NOMO-1 treated with DMSO at 0.1 percent for 48 hours (cell line): ENCODE results near the gene SSBP4.
"Not testable (repeated sequence)": the region's sequence is repeated elsewhere in the genome, so short reads cannot be mapped to it uniquely, and the experiment has no call there.

Experiments
- DNase-seq: peaks from one replicate; lab custom pipeline; 2025; ENCODE audit not compliant: unreplicated experiment; lab: John Stamatoyannopoulos, UW

SSBP4 gene

DNA sequence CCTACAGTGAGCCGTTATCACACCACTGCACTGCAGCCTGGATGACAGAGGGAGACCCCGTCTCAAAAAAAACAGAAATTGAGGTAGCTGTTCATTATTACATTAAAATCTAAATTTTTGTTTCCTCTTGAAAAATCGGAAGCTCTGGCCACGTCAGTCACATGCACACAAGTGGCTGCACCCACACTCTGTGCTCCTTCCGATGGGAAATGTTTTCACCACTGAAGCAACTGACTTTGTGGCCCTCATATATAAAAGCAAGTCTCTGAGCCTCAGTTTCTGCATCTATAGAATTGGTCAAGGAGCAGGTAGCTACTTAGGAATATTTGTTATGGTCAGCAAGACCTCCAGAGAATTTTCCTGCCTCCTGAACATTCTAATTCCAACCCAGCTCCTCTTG, 26.3 kb upstream of the SSBP4 start:
- no peak for DNase-seq

DNA sequence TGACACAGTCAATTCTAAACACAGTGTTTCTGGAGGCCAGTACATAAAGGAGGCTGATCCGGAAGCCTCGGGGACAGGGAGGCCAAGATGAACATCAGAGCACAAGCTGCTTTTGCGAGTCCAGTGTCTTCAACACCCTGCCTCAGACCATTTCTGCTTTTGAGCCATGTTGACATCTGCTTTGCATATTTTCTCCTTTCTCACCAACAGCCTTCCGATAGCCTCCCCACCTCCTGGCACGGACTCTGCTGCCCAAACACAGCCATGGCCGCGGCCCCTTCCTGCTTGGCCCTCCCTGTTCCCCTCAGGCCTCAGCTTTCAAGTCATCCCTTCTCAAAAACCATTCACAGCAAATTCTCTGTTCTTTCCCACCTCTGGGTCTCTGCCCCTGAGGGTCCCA, 25.4 kb upstream of the SSBP4 start:
- DNase-seq, result peak; percentile 56

DNA sequence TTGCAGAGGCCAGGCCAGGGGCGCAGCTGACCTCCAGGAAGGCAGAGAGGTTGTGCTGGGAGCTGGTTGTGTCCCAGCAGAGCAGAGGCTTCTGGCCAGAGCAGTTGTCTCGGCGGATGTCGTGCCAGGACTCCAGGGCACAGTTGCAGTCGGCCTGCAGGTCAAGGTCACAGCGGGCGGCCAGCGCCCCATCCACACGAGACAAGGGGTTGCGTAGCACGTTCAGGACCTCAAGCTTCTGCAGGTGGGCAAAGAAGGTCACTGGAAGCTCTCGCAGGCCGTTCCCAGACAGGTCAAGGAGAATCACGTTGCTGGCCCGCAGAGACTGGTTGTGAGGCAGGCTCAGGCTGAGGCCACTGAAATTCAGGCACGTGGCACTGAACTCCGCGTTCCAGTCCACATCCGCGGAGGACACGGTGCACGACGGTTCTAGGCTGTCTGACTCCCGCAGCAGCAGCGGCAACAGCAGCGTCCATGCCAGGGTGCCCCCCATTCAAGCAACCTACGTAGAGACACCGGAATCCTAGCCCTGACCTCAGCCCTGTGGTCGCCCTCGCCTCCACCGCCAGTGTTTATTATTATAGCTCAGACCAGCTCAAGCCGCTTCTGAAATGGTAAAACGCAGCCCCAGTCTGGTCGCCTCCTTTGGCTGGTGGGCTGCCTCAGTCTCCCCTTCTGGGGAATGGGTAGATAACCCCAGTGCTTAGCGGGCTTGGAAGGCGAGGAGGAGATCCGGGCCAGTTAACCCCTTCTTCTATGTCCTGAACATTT, 22.5 kb upstream of the SSBP4 start:
- DNase-seq, result peak; percentile 26

DNA sequence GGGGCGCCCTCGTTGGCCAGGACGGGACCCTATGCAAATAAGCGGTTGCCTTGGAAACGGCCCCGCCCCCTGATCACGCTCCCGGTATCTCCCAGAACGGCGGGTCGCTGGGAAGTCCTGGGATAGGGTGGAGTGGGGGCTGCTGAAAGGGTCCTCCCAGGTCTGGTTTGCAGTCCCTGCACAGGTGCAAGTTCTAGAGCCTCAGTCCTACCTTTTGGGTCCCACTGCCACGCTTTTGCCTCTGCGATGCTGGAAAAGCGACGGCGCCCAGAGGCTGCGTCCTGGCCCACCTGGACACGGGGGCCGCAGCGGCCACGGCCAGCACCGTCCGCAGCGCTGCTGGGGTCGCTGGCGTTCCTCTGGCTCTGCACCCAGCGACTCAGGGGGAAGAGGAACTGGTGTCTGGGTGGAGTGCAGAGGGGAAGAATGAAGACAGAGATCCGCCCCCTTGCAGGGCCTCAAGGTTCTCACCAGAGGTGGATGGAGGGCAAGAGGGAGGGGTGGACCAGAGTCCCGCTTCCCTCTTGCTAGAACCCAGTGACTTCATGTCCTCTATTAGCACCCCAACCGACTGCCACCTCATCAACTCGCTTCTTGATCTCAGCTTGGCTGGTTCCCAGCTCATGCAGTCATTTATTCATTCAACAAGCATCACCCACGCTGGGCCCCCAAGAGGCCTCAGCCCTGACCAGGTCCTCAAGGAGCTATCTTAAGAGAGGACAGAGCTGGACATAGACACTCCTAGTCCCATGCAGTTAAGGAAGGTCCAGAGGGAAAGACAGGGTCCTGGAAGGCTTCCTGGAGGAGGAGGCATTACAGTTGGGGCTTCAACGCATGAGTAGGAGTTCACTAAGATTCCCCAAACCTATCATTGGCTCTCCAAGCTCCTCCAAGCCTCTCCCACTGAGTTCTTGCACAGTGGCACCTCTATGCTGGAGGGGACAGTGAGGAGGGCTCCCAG, 21.7 kb upstream of the SSBP4 start, which contains the start of gene LRRC25:
LRRC25 (minus strand) TSS at position 381 of the 961 bp plus-strand sequence. CDS start 659 bp downstream, outside the sequence.
- peak; percentile 98 for DNase-seq

DNA sequence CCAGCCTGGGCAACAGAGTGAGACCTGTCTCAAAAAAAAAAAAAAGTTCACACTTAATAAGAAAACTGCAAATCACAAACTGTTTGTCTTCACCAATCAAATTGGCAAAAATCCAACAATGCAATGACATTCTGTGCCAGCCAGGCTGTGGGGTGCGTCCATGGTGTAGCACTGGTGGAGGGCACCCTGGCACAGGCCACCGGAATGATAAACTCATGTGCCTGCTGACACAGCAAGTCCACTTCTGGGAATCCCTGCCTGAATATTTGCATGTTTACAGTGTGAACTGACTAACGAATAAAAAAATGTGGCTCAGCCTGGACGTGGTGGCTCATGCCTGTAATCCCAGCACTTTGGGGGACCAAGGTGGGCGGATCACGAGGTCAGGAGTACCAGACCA, 20.2 kb upstream of the SSBP4 start:
- DNase-seq, result no peak

DNA sequence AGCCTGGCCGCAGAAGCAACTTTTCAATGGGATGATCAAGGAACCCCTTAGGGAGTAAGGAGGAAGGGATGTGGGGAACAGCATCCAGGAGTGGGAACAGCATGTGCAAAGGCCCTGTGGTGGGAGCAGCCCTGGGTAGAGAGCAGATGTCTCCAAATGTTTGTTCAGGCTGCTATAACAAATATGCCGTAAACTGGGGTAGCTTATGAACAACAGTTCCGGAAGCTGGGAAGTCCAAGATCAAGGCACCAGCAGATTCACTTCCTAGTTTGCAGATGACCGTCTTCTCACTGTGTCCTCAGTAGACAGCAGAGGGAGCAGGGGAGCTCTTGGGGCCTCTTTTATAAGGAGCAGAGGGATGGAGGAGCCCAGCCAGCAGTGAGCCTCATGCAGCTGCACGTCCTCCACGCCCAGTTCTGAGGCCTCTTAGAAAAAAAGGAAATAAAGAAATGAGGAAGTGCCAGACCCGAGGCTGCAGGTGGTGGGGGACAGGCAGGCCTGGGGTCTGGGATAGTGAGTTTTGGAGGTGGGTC, 17.6 kb upstream of the SSBP4 start:
- peak; percentile 100 for DNase-seq

DNA sequence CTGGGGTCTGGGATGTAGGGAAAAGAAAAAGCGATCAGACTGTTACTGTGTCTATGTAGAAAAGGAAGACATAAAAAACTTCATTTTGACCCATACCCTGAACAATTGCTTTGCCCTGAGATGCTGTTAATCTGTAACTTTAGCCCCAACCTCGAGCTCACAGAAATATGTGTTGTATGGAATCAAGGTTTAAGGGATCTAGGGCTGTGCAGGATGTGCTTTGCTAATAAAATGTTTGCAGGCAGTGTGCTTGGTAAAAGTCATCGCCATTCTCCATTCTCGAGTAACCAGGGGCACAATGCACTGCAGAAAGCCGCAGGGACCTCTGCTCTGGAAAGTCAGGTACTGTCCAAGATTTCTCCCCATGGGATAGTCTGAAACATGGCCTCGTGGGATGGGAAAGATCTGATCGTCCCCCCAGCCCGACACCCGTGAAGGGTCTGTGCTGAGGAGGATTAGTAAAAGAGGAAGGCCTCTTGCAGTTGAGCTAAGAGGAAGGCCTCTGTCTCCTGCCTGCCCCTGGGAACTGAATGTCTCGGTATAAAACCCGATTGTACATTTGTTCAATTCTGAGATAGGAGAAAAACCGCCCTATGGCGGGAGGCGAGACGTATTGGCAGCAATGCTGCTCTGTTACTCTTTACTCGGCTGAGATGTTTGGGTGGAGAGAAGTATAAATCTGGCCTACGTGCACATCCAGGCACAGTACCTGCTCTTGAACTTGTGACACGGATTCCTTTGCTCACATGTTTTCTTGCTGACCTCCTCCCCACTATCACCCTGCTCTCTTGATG, 16.5 kb upstream of the SSBP4 start:
- not testable (repeated sequence) for DNase-seq

DNA sequence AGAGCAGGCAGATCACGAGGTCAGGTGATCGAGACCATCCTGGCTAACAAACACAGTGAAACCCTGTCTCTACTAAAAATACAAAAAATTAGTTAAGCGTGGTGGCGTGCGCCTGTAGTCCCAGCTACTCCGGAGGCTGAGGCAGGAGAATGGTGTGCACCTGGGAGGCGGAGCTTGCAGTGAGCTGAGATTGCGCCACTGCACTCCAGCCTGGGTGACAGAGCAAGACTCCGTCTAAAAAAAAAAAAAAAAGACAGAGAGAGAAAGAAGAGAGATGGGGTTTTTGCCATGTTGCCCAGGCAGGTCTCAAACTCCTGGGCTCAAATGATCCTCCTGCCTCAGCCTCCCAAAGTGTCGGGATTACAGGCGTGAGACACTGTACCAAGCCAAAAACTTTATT, 13.4 kb upstream of the SSBP4 start:
- DNase-seq, result not testable (repeated sequence)

DNA sequence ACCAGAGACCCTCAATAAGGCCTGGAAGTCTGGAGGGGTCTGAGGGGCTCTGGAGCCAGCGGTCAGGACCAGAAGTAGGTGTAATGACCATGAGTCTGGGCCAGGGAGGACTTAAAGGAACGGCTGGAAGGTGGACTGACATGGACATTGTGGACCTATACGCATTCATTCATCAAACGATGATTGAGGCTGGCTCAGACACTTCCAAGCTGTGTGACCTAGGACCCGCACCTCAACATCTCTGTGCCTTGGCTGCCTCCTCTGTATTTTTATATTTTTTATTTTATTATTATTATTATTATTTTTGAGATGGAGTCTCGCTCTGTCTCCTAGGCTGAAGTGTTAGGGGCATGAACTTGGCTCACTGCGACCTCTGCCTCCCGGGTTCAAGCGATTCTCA, 12.4 kb upstream of the SSBP4 start:
- DNase-seq, result no peak

DNA sequence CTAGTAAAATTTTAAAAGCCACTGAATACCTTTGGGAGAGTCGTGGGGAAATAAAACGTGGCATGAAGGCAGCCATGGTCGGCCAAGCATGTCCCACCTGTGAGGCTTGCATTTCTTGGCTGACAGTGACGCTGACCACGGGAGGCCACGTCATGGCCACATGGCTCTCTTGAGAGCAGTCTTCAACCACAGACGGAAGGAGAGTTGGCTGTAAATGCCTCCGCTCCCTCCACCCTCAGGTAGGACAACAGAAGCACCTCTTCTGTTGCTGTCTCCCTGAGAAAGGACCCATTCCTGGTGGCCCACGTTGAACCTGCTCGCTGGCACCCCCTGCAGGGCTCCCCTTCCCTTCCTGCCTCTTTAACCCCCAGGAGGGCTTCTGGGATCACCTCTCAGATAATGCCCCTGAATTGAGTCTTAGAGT, 11.1 kb upstream of the SSBP4 start:
- DNase-seq, result peak; percentile 36

DNA sequence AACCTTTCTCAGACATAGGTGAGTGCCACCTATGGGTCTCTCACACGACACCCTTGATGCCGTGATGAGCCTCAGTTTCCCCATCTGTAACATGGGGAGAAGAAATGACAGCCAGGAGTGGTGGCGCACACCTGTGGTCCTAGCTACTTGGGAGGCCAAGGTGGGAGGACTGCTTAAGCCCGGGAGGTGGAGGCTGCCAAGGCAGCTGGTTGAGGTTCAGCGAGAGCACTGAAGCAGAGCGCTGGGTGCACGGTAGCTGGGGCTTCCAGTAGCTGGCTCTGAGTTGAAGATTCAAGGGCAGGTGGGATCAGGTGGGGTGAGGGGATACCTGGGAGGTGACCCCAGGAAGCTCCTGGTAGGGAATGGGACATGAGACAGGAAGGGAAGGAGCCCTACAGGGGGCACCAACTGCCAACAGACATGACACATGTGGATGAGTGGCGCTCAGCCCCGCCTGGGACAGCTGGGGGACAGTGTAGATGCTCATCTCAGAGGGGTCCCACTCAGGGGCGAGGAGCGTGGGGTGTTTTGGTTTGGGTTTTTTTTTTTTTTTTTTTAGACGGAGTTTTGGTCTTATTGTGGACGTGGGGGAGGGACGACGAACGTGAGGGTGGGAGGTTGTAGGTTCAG, 6.5 kb upstream of the SSBP4 start:
- no peak for DNase-seq

DNA sequence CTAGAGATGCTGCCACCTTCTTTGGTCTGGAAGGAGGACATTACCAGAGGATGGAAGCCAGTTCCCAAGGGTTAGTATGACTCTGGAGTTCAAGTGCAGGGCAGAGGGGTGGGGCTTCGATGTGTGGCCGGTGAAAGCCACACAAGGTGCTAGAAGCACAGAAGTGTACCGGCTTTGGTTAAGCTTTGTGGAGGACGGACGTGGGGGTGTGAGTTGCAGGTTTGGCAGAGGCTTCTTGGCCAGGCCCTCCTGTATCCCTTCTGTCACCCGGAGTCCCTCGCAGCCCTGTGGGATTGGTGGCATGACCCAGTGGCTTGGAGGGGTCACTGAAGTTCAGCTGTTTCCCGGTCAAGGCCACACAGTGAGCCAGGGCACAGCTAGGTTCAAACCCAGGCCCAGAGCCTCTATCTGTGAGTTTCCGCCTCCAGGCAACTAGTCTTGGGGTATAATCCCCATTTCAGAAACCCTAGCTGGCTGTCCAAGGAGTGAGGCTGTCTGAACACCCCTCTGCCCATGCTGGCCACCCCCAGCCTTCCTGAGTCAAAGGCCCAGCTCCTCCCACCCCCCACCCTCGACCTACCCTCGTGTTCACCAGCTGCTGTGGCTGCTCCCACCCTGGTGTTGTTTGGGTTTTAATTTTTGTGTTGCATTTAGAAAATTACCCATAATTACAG, 4.6 kb upstream of the SSBP4 start:
- peak; percentile 51 for DNase-seq

DNA sequence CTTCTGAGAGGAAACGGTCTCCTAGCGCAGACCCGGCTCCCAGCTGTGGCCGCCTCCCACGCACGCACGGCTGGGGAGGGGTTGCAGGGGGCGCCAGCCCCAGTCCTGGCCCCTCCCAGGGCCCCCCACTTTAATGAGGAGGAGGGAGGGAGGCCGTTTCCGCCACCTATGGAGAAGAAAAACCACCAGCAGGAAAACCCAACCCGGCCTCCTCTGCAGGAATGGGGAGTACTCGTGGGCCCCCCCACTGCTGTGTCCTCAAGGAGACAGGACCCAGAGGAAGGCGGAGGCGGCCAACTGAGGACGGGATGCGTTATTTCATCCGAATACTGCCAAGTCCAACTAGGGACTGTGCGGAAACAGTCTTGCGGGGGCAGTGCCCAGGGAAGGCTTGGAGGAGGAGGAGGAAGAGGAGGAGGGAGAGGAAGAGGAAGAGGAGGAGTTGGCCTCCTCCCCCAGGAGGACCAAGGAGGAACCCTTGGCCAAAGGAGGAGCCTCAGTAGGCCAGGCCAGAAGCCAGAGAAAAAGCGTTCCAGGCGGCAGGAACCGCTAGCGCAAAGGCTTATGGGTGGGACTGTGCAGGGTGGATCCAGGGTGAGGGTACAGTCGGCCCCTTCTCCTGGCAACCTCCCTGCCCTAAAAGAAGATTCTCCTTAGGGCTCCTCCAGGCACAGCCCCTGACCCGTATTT, 3.9 kb upstream of the SSBP4 start:
- peak; percentile 58 for DNase-seq

DNA sequence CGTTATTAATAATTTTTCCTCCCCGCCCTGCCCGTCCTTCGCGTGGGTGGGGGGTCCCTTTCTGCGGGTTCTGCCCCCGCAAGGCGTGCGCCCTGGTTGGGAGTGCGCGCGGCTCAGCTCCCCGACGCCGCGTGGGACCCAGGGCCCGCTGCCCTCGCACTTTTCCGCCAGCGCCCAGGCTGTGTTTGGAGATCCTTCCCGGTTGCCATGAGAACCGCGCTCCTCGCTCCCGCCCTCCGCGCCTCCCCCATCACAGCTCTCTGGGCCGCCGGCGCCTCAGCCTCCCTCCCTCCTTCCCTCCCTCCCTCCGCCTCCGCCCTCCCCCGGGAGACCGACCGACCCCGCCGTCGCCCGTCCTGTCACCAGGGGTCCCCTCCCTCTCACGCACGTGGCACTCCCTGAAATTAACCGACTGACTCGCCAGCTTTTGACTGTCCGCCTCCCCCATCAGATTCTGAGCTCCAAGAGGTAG, 2.4 kb upstream of the SSBP4 start:
- DNase-seq, result peak; percentile 86

DNA sequence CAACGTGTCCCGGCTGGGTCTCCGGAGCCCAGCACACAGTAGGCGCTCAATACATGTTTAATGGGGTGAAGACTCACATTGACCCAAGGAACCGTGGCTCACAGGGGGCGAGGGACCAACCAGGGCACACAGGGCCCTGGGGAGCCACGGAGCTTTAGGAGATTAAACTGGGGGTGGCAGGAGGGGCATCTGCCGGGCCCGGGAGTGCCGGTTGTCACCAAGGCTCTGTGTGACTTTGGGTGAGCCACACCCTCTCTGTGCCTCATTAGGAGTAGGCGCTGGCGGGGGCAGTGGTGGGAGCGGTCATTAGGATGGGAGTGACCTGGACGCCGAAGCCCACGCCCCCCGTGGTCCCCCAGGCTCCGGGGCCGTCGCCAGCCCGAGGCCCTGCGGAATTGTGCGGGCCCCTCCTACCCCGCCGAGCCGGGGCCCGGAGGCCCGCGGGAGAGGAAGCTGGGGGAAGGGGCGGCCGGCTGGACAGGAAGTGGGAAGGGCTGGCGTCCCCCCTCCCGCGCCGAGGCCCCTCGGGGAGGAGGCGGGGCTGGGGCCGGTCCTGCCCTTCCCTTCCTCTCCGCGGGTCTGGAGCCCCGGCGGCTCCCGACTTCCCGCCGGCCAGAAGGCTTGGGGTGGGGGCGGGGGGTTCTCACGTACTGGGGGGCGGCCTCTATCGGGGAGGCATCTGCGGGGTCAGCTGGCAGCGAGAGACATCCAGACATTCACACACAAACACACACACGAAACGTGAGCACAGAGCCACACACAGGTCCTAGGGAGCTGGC, 1.8 kb upstream of the SSBP4 start:
- DNase-seq, result peak; percentile 84

DNA sequence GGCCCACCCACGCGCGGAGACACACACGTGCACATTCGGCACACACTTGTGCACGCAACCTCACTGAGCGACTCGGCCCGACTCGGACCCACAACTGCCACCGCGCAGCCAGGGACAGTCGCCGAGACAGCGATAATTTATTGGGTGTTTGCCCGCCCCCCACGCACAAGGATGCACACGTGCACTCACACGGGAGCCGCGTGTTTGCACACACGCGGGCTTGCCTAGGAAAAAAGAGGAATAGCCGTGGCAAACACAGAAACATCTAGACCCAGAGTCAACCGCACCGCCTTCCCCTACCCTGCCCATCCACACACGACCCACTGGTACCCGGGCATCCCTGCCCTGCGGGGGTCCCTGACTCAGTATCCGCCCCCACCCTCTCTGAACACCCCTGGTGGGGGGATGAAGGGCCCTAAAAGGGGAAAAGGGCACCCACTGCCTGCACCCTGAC, 1.1 kb upstream of the SSBP4 start:
- DNase-seq, result no peak

DNA sequence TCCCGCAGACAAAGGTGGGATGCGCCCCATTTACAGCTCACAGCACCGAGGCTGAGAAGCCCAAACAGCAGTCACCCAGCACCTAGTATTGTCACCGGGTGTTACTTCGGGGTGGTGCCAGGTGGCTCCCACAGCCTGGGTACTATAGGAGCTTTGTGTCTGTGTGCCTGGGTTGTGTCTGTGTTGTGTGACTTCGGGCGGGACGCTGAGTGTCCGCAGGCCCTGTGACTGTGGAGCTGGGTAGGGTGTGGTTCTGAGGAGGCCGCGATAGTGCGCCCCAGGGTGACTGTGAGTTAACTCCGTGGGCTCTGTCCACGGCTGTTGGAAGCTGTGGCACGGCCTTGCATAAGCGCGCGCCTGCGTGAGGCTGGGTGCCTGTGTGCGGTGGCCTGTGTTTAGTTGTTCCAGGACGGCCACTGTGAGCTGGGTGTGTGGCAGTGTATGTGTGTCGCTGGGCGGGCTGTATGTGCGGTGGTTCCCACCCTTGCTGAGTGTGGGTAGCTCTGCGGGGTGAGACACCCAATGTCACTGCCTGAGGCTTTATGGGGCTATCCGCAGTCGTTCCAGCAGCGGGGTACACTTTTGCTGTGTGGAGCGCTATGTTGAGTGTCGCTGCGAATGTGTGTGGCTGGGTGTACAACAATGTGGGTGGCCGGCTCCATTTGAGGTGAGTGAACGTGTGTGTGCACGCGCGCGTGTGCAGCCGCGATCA, 559 bp upstream of the SSBP4 start:
- DNase-seq, result peak; percentile 23
